ENCODE results near the gene TBC1D22B.

- TF ChIP-seq GATA2 (IDR thresholded peaks at IDR 0.05; ENCODE audit: low read depth, low read length), result no peak
- no peak for TF ChIP-seq GATA3 (IDR thresholded peaks at IDR 0.05; ENCODE audit: low read depth, low read length)
Measured at GRCh38 chr6:37218061-37218460, 39.5 kb upstream of the TBC1D22B start.
